NCI-H82 treated with DMSO at 0.1 percent for 48 hours (cell line): ENCODE measurements around the gene TMEM198.

Experiments
- DNase-seq: peaks from one replicate; lab custom pipeline; 2025; ENCODE audit not compliant: unreplicated experiment; lab: John Stamatoyannopoulos, UW

TMEM198 gene

GRCh38 chr2:219524817-219525216, 19.0 kb upstream of the TMEM198 start:
- DNase-seq: no peak

- DNase-seq: peak; percentile 95
Observed at GRCh38 chr2:219525533-219526232, 18.1 kb upstream of the TMEM198 start.

GRCh38 chr2:219526320-219527075, 17.3 kb upstream of the TMEM198 start:
- DNase-seq: peak; percentile 9

GRCh38 chr2:219527076-219527394, 16.8 kb upstream of the TMEM198 start:
- no peak for DNase-seq

- no peak for DNase-seq
Observed at GRCh38 chr2:219527472-219527871, 16.4 kb upstream of the TMEM198 start.

- peak; percentile 79 for DNase-seq
Observed at GRCh38 chr2:219530048-219530963, 13.5 kb upstream of the TMEM198 start.

GRCh38 chr2:219531639-219532377, 12.0 kb upstream of the TMEM198 start:
- DNase-seq: no peak

- DNase-seq: no peak
Observed at GRCh38 chr2:219532378-219532649, 11.5 kb upstream of the TMEM198 start.

- no peak for DNase-seq
Observed at GRCh38 chr2:219533930-219534661, 9.7 kb upstream of the TMEM198 start.

GRCh38 chr2:219536425-219536824, 7.4 kb upstream of the TMEM198 start:
- DNase-seq: no peak

- no peak for DNase-seq
Observed at GRCh38 chr2:219536967-219537366, 6.9 kb upstream of the TMEM198 start.

- DNase-seq: no peak
Observed at GRCh38 chr2:219537657-219538488, 6.0 kb upstream of the TMEM198 start.

- DNase-seq: no peak
Observed at GRCh38 chr2:219538504-219538951, 5.3 kb upstream of the TMEM198 start.

GRCh38 chr2:219538956-219539788, 4.7 kb upstream of the TMEM198 start:
- no peak for DNase-seq

GRCh38 chr2:219539926-219540678, 3.7 kb upstream of the TMEM198 start:
- no peak for DNase-seq

- no peak for DNase-seq
Observed at GRCh38 chr2:219540784-219541504, 2.9 kb upstream of the TMEM198 start.

GRCh38 chr2:219541611-219542180, 2.1 kb upstream of the TMEM198 start:
- peak; percentile 83 for DNase-seq
